HepG2 (cell line): ENCODE measurements around the gene IFT122. TPM values are rescaled to one million over a fixed set of nuclear protein-coding genes. Genes with fewer than 3 reads are reported as not detected.

Experiments
- CBX5 ChIP-seq: sonication (generic); formaldehyde crosslinking; IDR thresholded peaks from 2 replicates; pipeline ENCODE4 v1.4.0; 2020; ENCODE audit warnings: missing genetic modification reagents, borderline replicate concordance
- DNMT1 ChIP-seq: sonication (generic); formaldehyde crosslinking; IDR thresholded peaks from 2 replicates; pipeline ENCODE4 v1.5.1; 2020; ENCODE audit warnings: mild to moderate bottlenecking, missing genetic modification reagents
- GLI4 ChIP-seq: sonication (generic); formaldehyde crosslinking; IDR thresholded peaks from 2 replicates; pipeline ENCODE4 v1.5.1; 2020; ENCODE audit warnings: missing genetic modification reagents, mild to moderate bottlenecking, moderate library complexity, borderline replicate concordance
- GLMP ChIP-seq: sonication (generic); formaldehyde crosslinking; IDR thresholded peaks from 2 replicates; pipeline ENCODE4 v1.9.0; 2021; ENCODE audit warnings: missing genetic modification reagents, mild to moderate bottlenecking, borderline replicate concordance
- JUNB ChIP-seq: sonication (generic); formaldehyde crosslinking; IDR thresholded peaks from 2 replicates; pipeline ENCODE4 v1.8.0; 2022; ENCODE audit warnings: missing genetic modification reagents, mild to moderate bottlenecking, borderline replicate concordance
- KDM2A ChIP-seq: sonication (generic); formaldehyde crosslinking; IDR thresholded peaks from 2 replicates; pipeline ENCODE4 v1.4.0; 2020; ENCODE audit warnings: low read depth, missing genetic modification reagents, borderline replicate concordance
- KLF15 ChIP-seq: sonication (generic); formaldehyde crosslinking; IDR thresholded peaks from 2 replicates; pipeline ENCODE4 v1.8.1; 2023; ENCODE audit warnings: borderline replicate concordance, mild to moderate bottlenecking, inconsistent platforms, missing genetic modification reagents, mixed read lengths
- MZF1 ChIP-seq: sonication (generic); formaldehyde crosslinking; IDR thresholded peaks from 2 replicates; pipeline ENCODE4 v1.8.1; 2023; ENCODE audit warnings: mild to moderate bottlenecking, missing genetic modification reagents, borderline replicate concordance
- NCOA2 ChIP-seq: sonication (generic); formaldehyde crosslinking; IDR thresholded peaks from 2 replicates; pipeline ENCODE4 v1.8.0; 2022; ENCODE audit warnings: inconsistent platforms
- PLRG1 ChIP-seq: fragments of 450-650 bp; conservative IDR thresholded peaks from 2 replicates; pipeline ENCODE4 v1.6.1; 2016
- RXRA ChIP-seq: sonication (generic); formaldehyde crosslinking; IDR thresholded peaks from 2 replicates; pipeline ENCODE4 v1.5.1; 2020; ENCODE audit warnings: missing genetic modification reagents
- SIN3B ChIP-seq: fragments of 150-350 bp; IDR thresholded peaks from 2 replicates; pipeline ENCODE4 v1.6.1; 2014; ENCODE audit warnings: low read length
- SRSF4 ChIP-seq: fragments of 200-400 bp; formaldehyde crosslinking; IDR thresholded peaks from one replicate; pipeline ENCODE4 v1.6.1; 2018; ENCODE audit warnings: mild to moderate bottlenecking, low read depth, low read length, moderate library complexity; ENCODE audit not compliant: poor library complexity, severe bottlenecking
- SRSF9 ChIP-seq: fragments of 200-400 bp; formaldehyde crosslinking; IDR thresholded peaks from 2 replicates; pipeline ENCODE4 v1.6.1; 2018; ENCODE audit warnings: borderline replicate concordance, mild to moderate bottlenecking, low read depth, low read length; ENCODE audit not compliant: insufficient read depth, poor library complexity, severe bottlenecking
- TFE3 ChIP-seq: IDR thresholded peaks from 2 replicates; pipeline ENCODE4 v1.6.1; 2016
- YEATS4 ChIP-seq: sonication (generic); formaldehyde crosslinking; IDR thresholded peaks from 2 replicates; pipeline ENCODE4 v1.4.0; 2020; ENCODE audit warnings: missing genetic modification reagents, borderline replicate concordance
- ZBTB46 ChIP-seq: sonication (generic); formaldehyde crosslinking; IDR thresholded peaks from 2 replicates; pipeline ENCODE4 v1.4.0; 2020; ENCODE audit warnings: mild to moderate bottlenecking, missing genetic modification reagents, borderline replicate concordance
- ZNF230 ChIP-seq: sonication (generic); formaldehyde crosslinking; IDR thresholded peaks from 2 replicates; pipeline ENCODE4 v1.4.0; 2020; ENCODE audit warnings: mild to moderate bottlenecking, missing genetic modification reagents
- ZNF275 ChIP-seq: sonication (generic); formaldehyde crosslinking; IDR thresholded peaks from 2 replicates; pipeline ENCODE4 v1.8.0; 2022; ENCODE audit warnings: missing genetic modification reagents, mild to moderate bottlenecking, inconsistent platforms, borderline replicate concordance
- ZNF501 ChIP-seq: sonication (generic); formaldehyde crosslinking; IDR thresholded peaks from 2 replicates; pipeline ENCODE4 v1.5.1; 2020; ENCODE audit warnings: mild to moderate bottlenecking, moderate library complexity, missing genetic modification reagents
- ZNF605 ChIP-seq: sonication (generic); formaldehyde crosslinking; IDR thresholded peaks from 2 replicates; pipeline ENCODE4 v1.8.0; 2022; ENCODE audit warnings: mild to moderate bottlenecking, missing genetic modification reagents
- ZNF652 ChIP-seq: IDR thresholded peaks from 2 replicates; pipeline ENCODE4 v1.6.1; 2016; ENCODE audit warnings: low read depth, borderline replicate concordance
- polyA plus RNA-seq, 8 experiments: library from polyadenylated mRNA; depleted of rRNA in 3 of 8; stranded (reverse) in 7 of 8; unstranded in 1 of 8; fragments of >200 nt; fragmentation: Illumina TruSeq in 4 of 8; extraction: Trizol in 4 of 8; gene quantifications; 2 replicates each; pipeline versions ENCODE4 v1.2.1 to v1.2.3, GENCODE V29; 2011 to 2016; ENCODE audit warnings: low read depth in 4 of 8, missing spikeins in 1 of 8, mixed read lengths in 1 of 8; ENCODE audit not compliant: insufficient read depth in 1 of 8
- total RNA-seq, 5 experiments: library from RNA; depleted of rRNA; stranded (reverse); fragments of >200 nt; fragmentation: Illumina TruSeq; extraction: Trizol; gene quantifications; 2 replicates each; pipeline ENCODE4 v1.2.3, GENCODE V29; 2016; ENCODE audit warnings: low read depth in 1 of 5
- TF ChIP-seq, protein P1 (sequence below): sonication (generic); formaldehyde crosslinking; IDR thresholded peaks from 2 replicates; pipeline ENCODE4 v1.5.1; 2020; ENCODE audit warnings: mild to moderate bottlenecking, missing genetic modification reagents, moderate library complexity
- TF ChIP-seq, protein P2 (sequence below): IDR thresholded peaks from 2 replicates; pipeline ENCODE4 v1.6.1; 2016; ENCODE audit warnings: low read depth, borderline replicate concordance

IFT122 gene
- total and polyA plus RNA-seq, 2 of the 13 experiments (the other 11 are each of a cell fraction or from before 2014, with no cell fraction given) = 10.1 to 10.3 TPM

DNA sequence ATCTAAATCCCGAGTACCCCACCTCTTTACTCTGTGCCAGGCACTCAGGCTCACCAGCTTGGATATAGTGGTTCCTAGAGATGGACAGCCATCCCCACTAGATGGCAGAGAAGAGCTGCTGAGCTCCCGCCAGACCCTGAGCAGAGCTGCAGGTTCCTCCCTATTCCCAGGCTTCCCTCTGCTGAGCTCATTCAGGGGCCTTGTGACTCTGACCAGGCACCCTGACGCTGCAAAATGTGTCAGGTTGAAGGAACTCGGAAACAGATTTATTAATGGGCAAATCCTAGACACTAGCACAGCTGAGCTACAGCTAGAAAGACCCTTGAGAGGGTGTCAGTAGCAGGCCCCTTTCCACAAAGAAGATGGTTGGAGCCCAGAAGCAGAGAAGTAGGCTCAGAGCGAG lies 50.2 kb downstream of the IFT122 start (continued):
- TF ChIP-seq ZBTB46 (CRISPR knock-in tag) = no peak
- TF ChIP-seq DNMT1 (CRISPR knock-in tag) = no peak
- TF ChIP-seq TFE3 (CRISPR knock-in tag) = peak; percentile 87; the same call in 1 of the 2 replicates
- TF ChIP-seq ZNF605 (CRISPR knock-in tag) = peak; percentile 77
- TF ChIP-seq JUNB (CRISPR knock-in tag) = no peak
- TF ChIP-seq CBX5 (CRISPR knock-in tag) = no peak
- TF ChIP-seq MZF1 (CRISPR knock-in tag) = no peak
- no peak for TF ChIP-seq ZNF275
- no peak for TF ChIP-seq GLMP (CRISPR knock-in tag)
- no peak for TF ChIP-seq PLRG1
- no peak for TF ChIP-seq GLI4 (CRISPR knock-in tag)
- TF ChIP-seq NCOA2 (CRISPR knock-in tag) = 0 out of 2 replicates have a peak, but pooled peaks have one; percentile 35
- TF ChIP-seq RXRA (CRISPR knock-in tag) = no peak; the same call in 1 of the 2 replicates
- 0 out of 2 replicates have a peak, but pooled peaks have one; percentile 51 for TF ChIP-seq ZNF501 (CRISPR knock-in tag)
- TF ChIP-seq KLF15 (CRISPR knock-in tag) = no peak
- TF ChIP-seq SIN3B = no peak
- TF ChIP-seq, protein P1, sequence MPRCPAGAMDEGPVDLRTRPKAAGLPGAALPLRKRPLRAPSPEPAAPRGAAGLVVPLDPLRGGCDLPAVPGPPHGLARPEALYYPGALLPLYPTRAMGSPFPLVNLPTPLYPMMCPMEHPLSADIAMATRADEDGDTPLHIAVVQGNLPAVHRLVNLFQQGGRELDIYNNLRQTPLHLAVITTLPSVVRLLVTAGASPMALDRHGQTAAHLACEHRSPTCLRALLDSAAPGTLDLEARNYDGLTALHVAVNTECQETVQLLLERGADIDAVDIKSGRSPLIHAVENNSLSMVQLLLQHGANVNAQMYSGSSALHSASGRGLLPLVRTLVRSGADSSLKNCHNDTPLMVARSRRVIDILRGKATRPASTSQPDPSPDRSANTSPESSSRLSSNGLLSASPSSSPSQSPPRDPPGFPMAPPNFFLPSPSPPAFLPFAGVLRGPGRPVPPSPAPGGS = no peak
- no peak for TF ChIP-seq SRSF4
- no peak for TF ChIP-seq YEATS4 (CRISPR knock-in tag)
- no peak for TF ChIP-seq ZNF652 (CRISPR knock-in tag)
- TF ChIP-seq ZNF230 = no peak
- no peak for TF ChIP-seq SRSF9
- peak; percentile 57 for TF ChIP-seq KDM2A
- TF ChIP-seq, protein P2, sequence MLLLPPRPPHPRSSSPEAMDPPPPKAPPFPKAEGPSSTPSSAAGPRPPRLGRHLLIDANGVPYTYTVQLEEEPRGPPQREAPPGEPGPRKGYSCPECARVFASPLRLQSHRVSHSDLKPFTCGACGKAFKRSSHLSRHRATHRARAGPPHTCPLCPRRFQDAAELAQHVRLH (CRISPR knock-in tag) = 0 out of 2 replicates have a peak, but pooled peaks have one; percentile 54
